ENCODE results near the gene STK38L. TPM values are rescaled to one million over a fixed set of nuclear protein-coding genes. Genes with fewer than 3 reads are reported as not detected.

Gene STK38L
- polyA plus RNA-seq, 5 donors, result 24.1 to 48.1 (median 45.2) TPM

DNA sequence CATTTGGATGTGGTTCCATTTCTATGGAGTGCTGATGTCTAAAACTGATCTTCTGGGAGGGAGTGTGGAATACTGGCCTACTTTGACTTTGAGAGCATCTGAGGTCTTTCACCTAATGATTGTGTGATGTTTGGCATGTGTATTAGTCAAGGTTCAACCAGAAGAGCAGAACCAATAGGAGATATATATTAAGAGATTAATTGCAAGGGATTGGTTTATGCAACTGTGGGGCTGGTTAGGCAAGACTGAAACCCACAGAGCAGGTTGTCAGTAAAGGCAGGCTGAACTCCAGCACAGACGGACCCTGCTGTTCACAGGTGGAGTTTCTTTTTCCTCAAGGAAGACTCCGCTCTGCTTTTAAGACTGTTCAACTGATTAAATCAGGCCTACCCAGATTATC lies 100.2 kb downstream of the STK38L start:
- no peak for DNase-seq

- DNase-seq, result no peak
Measured at GRCh38 chr12:27344760-27345159, 100.7 kb downstream of the STK38L start.

- DNase-seq, result no peak
Measured at GRCh38 chr12:27345376-27345775, 101.3 kb downstream of the STK38L start.

DNA sequence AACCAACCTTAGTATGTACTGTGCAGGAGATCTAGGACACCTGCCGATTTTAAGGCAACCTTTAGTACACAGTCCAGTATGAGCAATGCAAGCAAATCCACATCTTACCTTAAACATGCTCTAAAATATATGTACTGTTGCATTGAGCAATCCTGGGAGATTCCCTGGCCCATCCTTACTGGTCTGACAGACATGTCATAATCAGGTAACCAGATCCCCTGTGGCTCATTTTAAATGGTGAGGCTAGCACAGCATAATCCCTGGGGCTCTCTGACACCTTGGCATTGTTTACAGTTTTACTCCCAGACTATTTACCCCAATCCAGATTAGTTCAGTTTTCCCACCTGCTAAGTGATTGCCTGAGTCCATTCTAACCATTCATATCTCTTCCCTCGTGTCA lies 103.7 kb downstream of the STK38L start:
- no peak for DNase-seq

DNA sequence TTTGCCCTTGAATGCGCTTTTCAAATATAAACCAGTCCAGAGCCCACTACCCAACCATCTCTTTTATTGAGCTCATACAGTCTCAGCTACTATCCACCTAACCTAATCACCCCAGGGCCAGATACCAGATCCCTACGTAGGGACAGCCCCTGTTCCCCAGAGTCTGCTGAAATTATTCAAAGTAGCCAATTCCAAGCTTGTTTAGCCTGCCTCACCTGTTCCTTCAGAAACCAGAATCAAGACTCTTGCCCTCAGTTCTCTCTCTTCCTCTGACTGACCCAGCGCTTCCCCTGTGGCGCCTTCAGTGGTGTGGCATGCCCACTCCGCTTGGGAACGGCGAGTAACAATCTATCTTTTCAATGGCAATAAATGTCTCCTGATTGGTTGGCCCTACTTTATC lies 107.4 kb downstream of the STK38L start:
- DNase-seq, result no peak

DNA sequence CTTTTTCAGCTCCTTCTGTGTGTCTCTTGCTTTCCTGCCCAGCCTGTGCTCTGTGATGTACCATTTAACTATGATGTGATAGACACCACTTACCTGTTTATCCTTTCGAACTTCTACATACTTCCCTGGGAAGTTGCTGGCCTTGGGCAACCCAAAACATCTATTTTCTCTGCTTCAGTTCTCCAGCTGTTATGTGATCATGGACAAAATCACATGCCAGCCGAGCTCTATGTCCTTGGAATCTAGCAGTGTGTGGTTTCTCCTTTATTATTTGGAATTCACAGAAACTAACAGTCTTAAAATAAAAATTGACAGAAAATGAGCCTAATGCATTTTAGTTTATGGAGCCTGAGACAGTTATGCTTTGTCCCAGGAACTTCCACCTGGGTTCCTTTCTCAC lies 111.4 kb downstream of the STK38L start:
- no peak for DNase-seq

DNA sequence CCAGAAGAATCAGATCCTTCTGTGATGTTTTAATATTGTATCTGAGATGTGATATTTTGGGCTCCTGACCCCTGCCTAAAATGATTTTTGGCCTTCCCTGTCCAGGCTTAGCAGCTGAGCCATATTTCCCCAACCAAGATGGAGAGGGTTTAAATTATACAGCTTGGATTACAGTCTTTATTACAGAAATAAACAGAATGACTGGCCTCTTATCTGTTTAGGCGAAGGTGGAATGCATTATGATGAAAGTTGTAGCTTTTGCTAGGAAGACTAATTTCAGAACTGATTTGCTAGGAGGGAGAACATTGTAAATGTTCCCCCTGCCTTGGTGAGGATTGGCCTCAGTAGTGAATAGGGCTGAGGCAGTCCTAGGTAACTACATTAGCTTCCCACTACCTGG lies 111.9 kb downstream of the STK38L start:
- no peak for DNase-seq

GRCh38 chr12:27359578-27360340 lies 115.7 kb downstream of the STK38L start:
- DNase-seq, result no peak

GRCh38 chr12:27361372-27361771 lies 117.3 kb downstream of the STK38L start:
- DNase-seq, result no peak

GRCh38 chr12:27366621-27367020 lies 122.5 kb downstream of the STK38L start:
- no peak for DNase-seq

- DNase-seq, result no peak
Measured at GRCh38 chr12:27367078-27367477, 123.0 kb downstream of the STK38L start.

Other genes starting within 250 kb of the STK38L start
- 10 to 100 TPM; 44.3 to 77.9 (median 61.3) TPM for gene TM7SF3, start 229.9 kb upstream of the STK38L start, polyA plus RNA-seq (ENCODE audit: insufficient read depth in 1 of 5, insufficient read length in 5 of 5, low replicate concordance in 1 of 5)
- 10 to 100 TPM; 46.6 to 72.8 (median 61.2) TPM for gene MED21, start 221.7 kb upstream of the STK38L start, polyA plus RNA-seq (ENCODE audit: insufficient read depth in 1 of 5, insufficient read length in 5 of 5, low replicate concordance in 1 of 5)
- under 1 TPM in 4 of 5 donors, not detected in 1; 0.28 to 0.49 (median 0.39) TPM for gene C12orf71, start 161.7 kb upstream of the STK38L start, polyA plus RNA-seq (ENCODE audit: insufficient read depth in 1 of 5, insufficient read length in 5 of 5, low replicate concordance in 1 of 5)
- 1 to 10 TPM; 2.5 to 4.6 (median 3.4) TPM for gene BMAL2, start 88.5 kb downstream of the STK38L start, polyA plus RNA-seq (ENCODE audit: insufficient read depth in 1 of 5, insufficient read length in 5 of 5, low replicate concordance in 1 of 5)
- gene SMCO2, start 202.4 kb downstream of the STK38L start, polyA plus RNA-seq (ENCODE audit: insufficient read depth in 1 of 5, insufficient read length in 5 of 5, low replicate concordance in 1 of 5), result under 1 TPM; 0.15 to 0.56 (median 0.22) TPM

Measured in right lung (tissue), 5 donors.